ACC112 (cell line): ENCODE measurements around the gene E2F3.
A peak's percentile ranks its signal among the peaks of the same experiment; 100 is the strongest.

Source experiments
- H2AFZ ChIP-seq: fragments of 200-600 bp; sonication (generic); one replicate; pipeline ENCODE4 v1.6.0; 2017; ENCODE audit warnings: antibody characterized with exemption, low read length; ENCODE audit not compliant: unreplicated experiment
- H3K27ac ChIP-seq: fragments of 200-600 bp; sonication (generic); 2 replicates; pipeline ENCODE4 v1.5.1; 2014; ENCODE audit warnings: low read depth, mild to moderate bottlenecking, antibody characterized with exemption, low read length, moderate library complexity
- H3K27me3 ChIP-seq: fragments of 200-600 bp; sonication (generic); 2 replicates; pipeline ENCODE4 v1.6.1; 2014; ENCODE audit warnings: mild to moderate bottlenecking, antibody characterized with exemption, low read length, moderate library complexity, mixed read lengths; ENCODE audit not compliant: insufficient read depth
- H3K36me3 ChIP-seq: fragments of 200-600 bp; sonication (generic); 2 replicates; pipeline ENCODE4 v1.6.1; 2016; ENCODE audit warnings: mild to moderate bottlenecking, antibody characterized with exemption, low read length, moderate library complexity, mixed read lengths; ENCODE audit not compliant: insufficient read depth
- H3K4me1 ChIP-seq: fragments of 200-600 bp; sonication (generic); one replicate; pipeline ENCODE4 v1.6.1; 2016; ENCODE audit warnings: low read length, mixed read lengths; ENCODE audit not compliant: insufficient read depth, unreplicated experiment, control insufficient read depth
- H3K4me3 ChIP-seq: fragments of 200-600 bp; sonication (generic); 2 replicates; pipeline ENCODE4 v1.5.1; 2014; ENCODE audit warnings: mild to moderate bottlenecking, low read depth, low read length
- H3K79me2 ChIP-seq: fragments of 200-600 bp; sonication (generic); one replicate; pipeline ENCODE4 v1.6.0; 2016; ENCODE audit warnings: low read length; ENCODE audit not compliant: control insufficient read depth, unreplicated experiment, insufficient read depth

The E2F3 gene

DNA sequence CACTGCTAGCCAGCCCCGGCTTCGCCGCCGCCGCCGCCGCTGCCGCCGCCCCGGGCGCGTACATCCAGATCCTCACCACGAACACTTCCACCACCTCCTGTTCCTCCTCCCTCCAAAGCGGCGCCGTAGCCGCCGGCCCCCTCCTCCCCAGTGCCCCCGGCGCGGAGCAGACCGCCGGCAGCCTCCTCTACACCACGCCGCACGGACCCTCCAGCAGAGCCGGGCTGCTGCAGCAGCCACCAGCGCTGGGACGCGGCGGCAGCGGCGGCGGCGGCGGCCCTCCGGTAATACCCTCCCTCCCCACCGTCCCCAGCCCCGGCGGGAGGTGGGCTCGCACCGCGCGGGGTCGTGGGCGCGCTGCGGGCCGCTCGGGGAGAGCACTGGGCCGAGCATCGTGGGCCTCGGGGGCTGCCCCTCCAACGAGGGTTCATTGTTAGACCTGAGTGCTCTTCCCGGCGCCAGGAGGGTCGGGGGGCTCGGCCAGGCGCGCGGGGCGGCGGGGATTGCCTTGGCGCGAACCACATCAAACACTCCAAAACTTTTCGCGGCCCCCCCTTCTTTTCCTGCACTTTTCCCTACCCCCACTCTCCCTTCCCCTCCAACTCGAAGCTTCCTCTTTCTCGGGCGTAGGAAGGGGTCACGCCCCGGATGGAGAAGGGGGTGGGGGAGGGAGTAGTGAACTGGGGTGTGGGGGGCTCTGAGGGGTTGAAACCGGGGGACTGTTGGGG lies 827 bp downstream of the E2F3 start:
- H3K4me3 ChIP-seq: peak overlapping the region; percentile 89
- H3K36me3 ChIP-seq: peaks cover 3% of the 10 kb centered on the region; the same call in 1 of the 2 replicates
- H3K4me1 ChIP-seq: peaks cover 2% of the 10 kb centered on the region
- H3K27me3 ChIP-seq: no peaks in the 10 kb centered on the region
- H2AFZ ChIP-seq: peak overlapping the region; percentile 66
- peak overlapping the region; percentile 86 for H3K27ac ChIP-seq
- H3K79me2 ChIP-seq: peaks cover 47% of the 10 kb centered on the region

DNA sequence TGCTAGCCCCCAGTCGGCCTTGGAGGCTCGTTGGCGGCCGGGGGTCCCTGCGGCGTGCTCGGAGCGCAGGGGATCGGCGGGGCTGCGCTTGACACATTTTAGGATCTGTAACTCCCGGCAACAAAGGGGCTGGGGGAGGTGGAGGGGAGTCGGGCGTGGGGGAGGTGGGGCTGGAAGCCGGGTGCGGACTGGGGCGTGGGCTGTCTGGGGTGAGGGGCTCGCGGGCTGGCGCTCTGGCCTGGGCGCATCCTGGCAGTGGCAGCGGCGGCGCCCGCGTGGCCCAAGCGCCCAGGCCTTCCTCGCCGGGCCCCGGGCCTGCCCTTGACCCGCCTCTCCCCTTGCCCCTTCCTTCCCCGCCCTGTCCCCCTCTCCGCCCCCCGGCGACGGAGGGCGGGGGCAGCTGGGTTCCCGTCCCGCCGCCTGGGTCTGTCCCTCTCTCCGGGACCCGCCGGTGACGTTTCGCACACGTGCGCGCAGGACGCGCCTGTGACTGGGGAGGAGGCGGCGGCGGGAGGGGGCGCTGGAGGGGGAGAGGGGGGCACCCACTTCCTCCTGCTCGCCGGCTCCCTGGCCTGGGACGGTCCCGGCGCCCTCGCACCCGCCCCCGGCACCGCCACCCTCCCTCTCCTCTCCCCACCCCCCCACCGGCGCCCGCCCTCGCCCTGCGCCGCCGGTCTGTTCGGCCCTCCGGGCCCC lies 1.5 kb downstream of the E2F3 start:
- H3K4me1 ChIP-seq: peaks cover 5% of the 10 kb centered on the region
- peak overlapping the region; percentile 89 for H3K4me3 ChIP-seq
- peak overlapping the region; percentile 66 for H2AFZ ChIP-seq
- H3K27ac ChIP-seq: peak overlapping the region; percentile 86
- H3K36me3 ChIP-seq: peaks cover 10% of the 10 kb centered on the region; the same call in 1 of the 2 replicates
- H3K27me3 ChIP-seq: no peaks in the 10 kb centered on the region
- H3K79me2 ChIP-seq: peaks cover 54% of the 10 kb centered on the region

DNA sequence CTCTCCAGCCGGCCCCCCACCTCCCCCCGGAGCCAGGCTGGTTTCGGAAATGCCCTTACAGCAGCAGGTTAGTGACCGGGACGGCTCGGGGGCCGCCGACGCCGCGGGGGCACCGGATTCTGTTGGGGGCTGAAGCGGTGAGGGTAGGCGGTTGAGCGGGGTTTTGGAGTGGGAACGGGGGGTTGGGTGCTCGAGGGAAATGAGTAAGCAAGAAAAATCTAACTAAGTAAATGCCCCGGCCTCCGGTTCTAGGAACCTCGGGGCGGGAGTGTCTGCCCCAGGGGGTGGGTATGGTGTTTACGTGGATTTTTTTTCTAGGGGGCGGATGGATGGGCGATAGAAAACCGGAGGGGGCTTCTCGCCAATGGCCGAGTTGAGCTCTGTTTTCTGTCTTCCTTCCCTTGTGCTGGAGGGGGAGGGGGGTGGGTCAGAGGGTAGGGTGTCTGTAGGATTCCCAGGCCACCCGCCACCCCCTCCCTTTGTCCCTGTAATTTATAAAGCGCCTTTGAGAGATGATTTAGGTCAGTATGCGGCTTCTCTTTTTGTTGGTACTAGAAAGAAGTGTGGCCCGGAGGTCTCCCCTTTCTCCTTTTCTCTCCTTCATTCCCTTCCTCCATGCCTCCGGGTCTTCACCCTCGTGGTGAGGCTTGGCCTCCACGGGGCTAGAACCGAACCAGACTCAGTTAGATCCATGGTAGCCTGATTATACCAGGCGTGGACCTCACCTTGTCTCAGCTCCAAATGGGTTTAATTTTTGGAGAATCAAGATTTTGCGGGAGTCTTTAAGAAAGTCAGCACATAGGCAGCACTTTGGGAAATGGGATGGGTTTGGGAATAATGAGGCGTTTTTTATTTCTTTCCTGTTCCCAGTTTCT lies 2.3 kb downstream of the E2F3 start:
- H3K4me1 ChIP-seq: peaks cover 5% of the 10 kb centered on the region
- H3K27ac ChIP-seq: peak overlapping the region; percentile 86
- H2AFZ ChIP-seq: peak overlapping the region; percentile 58
- peaks cover 62% of the 10 kb centered on the region for H3K79me2 ChIP-seq
- H3K36me3 ChIP-seq: peaks cover 10% of the 10 kb centered on the region; the same call in 1 of the 2 replicates
- H3K27me3 ChIP-seq: no peaks in the 10 kb centered on the region
- peak overlapping the region; percentile 89 for H3K4me3 ChIP-seq

DNA sequence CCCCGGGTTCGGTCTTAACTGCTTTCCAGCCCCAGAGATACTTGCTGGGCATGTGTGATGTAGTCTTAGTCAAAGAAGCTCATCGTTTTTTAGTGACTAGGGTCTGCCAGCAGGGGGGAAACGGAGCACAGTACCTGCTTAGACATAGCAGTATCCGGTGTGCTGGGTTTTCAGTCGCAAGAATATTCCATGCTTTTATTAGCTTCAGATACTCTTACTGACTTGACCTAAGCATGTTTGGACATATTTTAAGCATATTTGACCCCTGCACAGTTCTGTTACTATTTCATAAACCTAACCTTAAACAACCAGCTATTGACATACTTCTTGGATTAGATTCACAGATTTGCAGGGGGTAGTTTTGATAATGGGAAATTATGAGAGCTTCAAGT lies 3.0 kb downstream of the E2F3 start:
- peak overlapping the region; percentile 58 for H2AFZ ChIP-seq
- H3K79me2 ChIP-seq: peaks cover 68% of the 10 kb centered on the region
- H3K4me1 ChIP-seq: peaks cover 5% of the 10 kb centered on the region
- H3K4me3 ChIP-seq: peak overlapping the region; percentile 89
- H3K27ac ChIP-seq: peak overlapping the region; percentile 86
- peaks cover 10% of the 10 kb centered on the region; the same call in 1 of the 2 replicates for H3K36me3 ChIP-seq
- no peaks in the 10 kb centered on the region for H3K27me3 ChIP-seq

DNA sequence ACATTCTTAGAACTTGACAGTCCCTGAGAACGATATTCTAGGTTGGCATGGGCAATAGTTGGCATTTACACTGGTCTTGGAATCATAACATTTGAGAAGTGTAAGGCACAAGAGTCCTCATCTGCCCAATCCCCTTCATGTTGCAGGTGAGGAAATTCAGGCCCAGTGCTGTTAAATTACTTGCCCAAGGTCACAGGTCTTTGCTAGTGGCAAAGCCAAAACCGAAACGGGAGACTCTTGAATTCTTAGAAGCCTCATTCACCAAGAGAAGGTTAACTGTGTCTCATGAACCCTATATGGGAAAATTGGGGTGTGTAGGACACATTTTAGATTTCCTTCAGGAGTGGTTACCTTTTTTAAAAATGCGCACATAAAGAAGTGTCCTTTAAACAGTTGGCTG lies 7.2 kb downstream of the E2F3 start:
- Histone ChIP-seq H3K4me3 (no peak overlapping the region), H3K36me3 (peaks cover 10% of the 10 kb centered on the region; the same call in 1 of the 2 replicates), H2AFZ (no peak overlapping the region), H3K4me1 (peaks cover 5% of the 10 kb centered on the region), H3K27ac (no peak overlapping the region), H3K79me2 (peaks cover 100% of the 10 kb centered on the region), H3K27me3 (no peaks in the 10 kb centered on the region)

DNA sequence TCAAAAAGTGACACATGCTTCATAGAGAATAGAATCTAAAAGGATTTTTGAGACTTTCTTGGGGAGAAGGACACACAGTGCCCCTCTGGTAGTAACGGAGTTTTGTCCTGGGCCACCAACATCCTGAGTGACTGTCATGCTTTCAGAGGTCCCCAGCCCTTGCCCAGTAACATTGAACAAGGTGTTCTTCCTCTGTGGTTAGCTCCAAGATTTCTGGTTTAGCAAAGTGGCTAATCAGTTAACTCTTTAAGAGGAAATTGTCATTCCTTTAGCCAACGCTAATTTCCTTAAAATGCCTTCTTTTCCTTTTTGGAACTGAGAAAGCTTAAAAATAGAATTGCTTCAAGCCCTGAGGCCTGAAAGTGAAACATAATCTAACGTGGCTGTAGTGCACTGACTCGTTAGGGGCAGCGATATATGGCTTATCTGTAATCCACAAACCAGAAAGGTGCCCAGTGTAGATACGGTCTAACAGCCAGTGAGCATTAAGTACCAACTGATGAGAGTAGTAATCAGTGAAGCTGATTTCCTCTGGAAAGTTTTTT lies 7.8 kb downstream of the E2F3 start:
- H3K27ac ChIP-seq: no peak overlapping the region
- H2AFZ ChIP-seq: no peak overlapping the region
- no peak overlapping the region for H3K4me3 ChIP-seq
- H3K27me3 ChIP-seq: no peaks in the 10 kb centered on the region
- H3K36me3 ChIP-seq: peaks cover 10% of the 10 kb centered on the region; the same call in 1 of the 2 replicates
- H3K4me1 ChIP-seq: peaks cover 5% of the 10 kb centered on the region
- H3K79me2 ChIP-seq: peaks cover 99% of the 10 kb centered on the region

DNA sequence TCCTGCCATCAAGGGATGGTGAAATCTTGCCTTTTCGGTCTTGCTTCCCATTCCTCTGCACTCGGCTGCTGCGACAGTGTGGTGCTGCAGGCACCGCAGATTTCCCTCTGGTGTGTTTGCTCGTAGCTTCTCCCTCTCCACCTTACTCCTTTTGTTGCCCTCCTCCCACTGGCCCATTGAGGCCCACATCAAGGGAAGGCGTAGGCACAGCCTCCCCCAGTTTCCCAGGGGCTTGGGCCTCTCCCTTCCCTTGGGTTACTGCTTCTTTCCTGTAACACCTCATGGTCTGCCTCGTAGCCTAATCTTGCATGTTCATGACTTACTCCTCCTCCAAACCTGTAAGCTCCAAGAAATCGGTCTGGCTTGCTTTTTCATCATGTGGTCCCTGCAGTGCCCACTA lies 9.9 kb downstream of the E2F3 start:
- H3K36me3 ChIP-seq: peaks cover 10% of the 10 kb centered on the region; the same call in 1 of the 2 replicates
- H3K4me1 ChIP-seq: peaks cover 5% of the 10 kb centered on the region
- no peak overlapping the region for H3K27ac ChIP-seq

DNA sequence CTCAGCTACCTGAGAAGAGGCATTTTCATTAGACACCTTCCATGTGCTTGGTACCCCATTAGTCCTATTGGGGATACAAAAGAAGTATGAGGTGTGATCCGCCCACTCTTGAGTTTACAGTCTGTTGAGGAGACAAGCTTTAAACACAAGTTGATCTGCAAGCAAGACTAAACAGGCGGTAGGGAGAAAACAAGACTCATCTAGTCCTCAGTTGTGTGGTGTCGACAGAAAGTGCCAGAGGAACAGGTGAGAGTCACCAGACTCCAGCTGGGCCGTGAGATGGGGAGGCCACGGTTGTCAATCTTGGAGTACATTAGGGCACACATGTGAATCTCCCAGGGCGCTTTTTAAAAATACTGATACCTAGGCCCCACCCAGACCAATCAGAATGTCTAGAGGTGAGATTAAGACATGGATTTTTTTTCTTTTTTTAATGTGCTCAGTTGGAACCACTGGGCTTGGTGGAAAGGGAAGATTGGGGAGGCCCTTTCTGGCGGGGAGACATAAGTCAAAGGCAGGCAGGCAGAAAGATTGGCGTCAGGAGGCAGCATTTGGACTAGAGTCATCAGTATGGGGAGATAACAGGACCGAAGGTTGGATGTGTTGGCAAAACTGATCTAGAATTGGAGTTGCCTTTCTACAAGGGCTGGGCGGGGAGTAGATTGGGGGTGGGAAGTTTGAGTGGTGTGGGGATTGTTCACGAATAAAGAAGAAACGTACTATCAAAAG lies 10.4 kb downstream of the E2F3 start:
- Histone ChIP-seq H3K27ac (no peak overlapping the region), H3K27me3 (no peaks in the 10 kb centered on the region), H3K4me3 (no peak overlapping the region), H3K4me1 (peaks cover 5% of the 10 kb centered on the region), H3K36me3 (peaks cover 9% of the 10 kb centered on the region; the same call in 1 of the 2 replicates), H3K79me2 (peaks cover 98% of the 10 kb centered on the region), H2AFZ (no peak overlapping the region)

More for the DNA sequence above, 9.9 kb downstream of the E2F3 start:
- Histone ChIP-seq H3K4me3 (no peak overlapping the region), H2AFZ (no peak overlapping the region), H3K27me3 (no peaks in the 10 kb centered on the region), H3K79me2 (peaks cover 98% of the 10 kb centered on the region)

DNA sequence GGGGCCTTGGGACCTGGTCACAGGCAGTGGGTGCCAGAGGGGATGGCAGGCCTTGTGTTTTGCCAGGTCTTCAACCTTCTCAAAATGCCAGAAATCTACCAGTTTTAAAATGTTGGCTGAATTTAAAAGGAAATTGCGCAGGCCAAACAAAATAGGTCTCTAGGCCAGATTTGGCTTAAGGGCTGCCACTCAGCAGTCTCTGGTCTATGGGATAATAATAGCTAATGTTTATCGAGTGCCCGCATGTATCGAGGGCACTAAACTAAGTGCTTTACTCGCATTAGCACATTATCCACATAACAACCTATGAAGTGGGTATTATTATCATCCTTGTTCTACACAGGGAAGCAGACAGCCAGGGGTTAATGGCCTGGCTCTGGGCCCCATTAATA lies 11.0 kb downstream of the E2F3 start:
- Histone ChIP-seq H3K27me3 (no peaks in the 10 kb centered on the region), H2AFZ (no peak overlapping the region), H3K36me3 (peaks cover 5% of the 10 kb centered on the region; the same call in 1 of the 2 replicates), H3K4me1 (peaks cover 1% of the 10 kb centered on the region), H3K79me2 (peaks cover 97% of the 10 kb centered on the region), H3K4me3 (no peak overlapping the region), H3K27ac (no peak overlapping the region)
